ENCODE measurements around the gene DSCAML1. TPM values are rescaled to one million over a fixed set of nuclear protein-coding genes. Genes with fewer than 3 reads are reported as not detected.

The DSCAML1 gene
- total RNA-seq, 1 experiment from 2014 or later: not detected

GRCh38 chr11:117589063-117589462 is 208.0 kb downstream of the DSCAML1 start:
- Histone ChIP-seq H3K27ac (ENCODE audit: low read depth, low read length) (no peak overlapping the region), H3K9me2 (ENCODE audit: insufficient read depth) (no peaks in the 10 kb centered on the region), H3K79me2 (ENCODE audit: insufficient read depth, low read length) (no peaks in the 10 kb centered on the region), H4K20me1 (ENCODE audit: insufficient read depth) (no peaks in the 10 kb centered on the region), H3K4me3 (replicated peaks in 1 of 2; ENCODE audit: low read depth in 1 of 2, low read length in 2 of 2) (no peak overlapping the region), H3K4me1 (ENCODE audit: control insufficient read depth in 1 of 2, insufficient read depth in 2 of 2, low read length in 2 of 2) (no peaks in the 10 kb centered on the region), H3K9ac (ENCODE audit: low read length) (no peak overlapping the region), H3K9me3 (ENCODE audit: control insufficient read depth in 1 of 2, insufficient read depth in 1 of 2, low read depth in 1 of 2, low read length in 2 of 2) (no peaks in the 10 kb centered on the region), H3K4me2 (ENCODE audit: low read length) (no peak overlapping the region), H2AFZ (ENCODE audit: low read depth, low read length, poor library complexity, severe bottlenecking) (no peak overlapping the region), H3K36me3 (ENCODE audit: control insufficient read depth in 1 of 2, insufficient read depth in 2 of 2, low read length in 2 of 2) (no peaks in the 10 kb centered on the region), H3K27me3 (ENCODE audit: insufficient read depth, low read length) (peaks cover 70% of the 10 kb centered on the region)
- intact Hi-C loops (cut with micrococcal nuclease): no loop called here
- ATAC-seq: no peak
- ChIA-PET POLR2A (no interaction called here), RAD21 (ENCODE audit: low non-redundant PET in 1 of 2, low total read pairs in 2 of 2, uncharacterized antibody in 2 of 2, unreplicated experiment in 2 of 2) (no interaction called here), CTCF (interaction anchor here (1.3 kb wide), 1 partner anchor 163 kb away, joined by 3 read pairs; no protein-coding TSS in a partner anchor)
- no TSS peak for BruUV-seq (replicated peaks)
- no peak for DNase-seq (ENCODE audit: low read depth, low spot score)
- TF ChIP-seq YY1 (IDR thresholded peaks at IDR 0.05; ENCODE audit: extremely low read depth, insufficient replicate concordance, low read depth, low read length) (no peak), ZBTB33 (IDR thresholded peaks at IDR 0.05; ENCODE audit: extremely low read depth, insufficient replicate concordance, low read length) (no peak)

GRCh38 chr11:117588166-117588810 is 208.7 kb downstream of the DSCAML1 start:
- Histone ChIP-seq H3K27ac (ENCODE audit: low read depth, low read length) (no peak overlapping the region), H3K9me2 (ENCODE audit: insufficient read depth) (no peaks in the 10 kb centered on the region), H3K9ac (ENCODE audit: low read length) (no peak overlapping the region), H3K36me3 (ENCODE audit: control insufficient read depth in 1 of 2, insufficient read depth in 2 of 2, low read length in 2 of 2) (no peaks in the 10 kb centered on the region), H3K27me3 (ENCODE audit: insufficient read depth, low read length) (peaks cover 70% of the 10 kb centered on the region), H3K4me2 (ENCODE audit: low read length) (no peak overlapping the region), H3K9me3 (ENCODE audit: control insufficient read depth in 1 of 2, insufficient read depth in 1 of 2, low read depth in 1 of 2, low read length in 2 of 2) (no peaks in the 10 kb centered on the region), H3K4me3 (replicated peaks in 1 of 2; ENCODE audit: low read depth in 1 of 2, low read length in 2 of 2) (no peak overlapping the region), H2AFZ (ENCODE audit: low read depth, low read length, poor library complexity, severe bottlenecking) (no peak overlapping the region), H3K79me2 (ENCODE audit: insufficient read depth, low read length) (no peaks in the 10 kb centered on the region), H3K4me1 (ENCODE audit: control insufficient read depth in 1 of 2, insufficient read depth in 2 of 2, low read length in 2 of 2) (no peaks in the 10 kb centered on the region), H4K20me1 (ENCODE audit: insufficient read depth) (no peaks in the 10 kb centered on the region)
- ChIA-PET CTCF (interaction anchor here (1.3 kb wide), 1 partner anchor 162 kb away, joined by 3 read pairs; no protein-coding TSS in a partner anchor), RAD21 (ENCODE audit: low non-redundant PET in 1 of 2, low total read pairs in 2 of 2, uncharacterized antibody in 2 of 2, unreplicated experiment in 2 of 2) (no interaction called here), POLR2A (no interaction called here)
- no peak for DNase-seq (ENCODE audit: low read depth, low spot score)
- ATAC-seq: no peak
- BruUV-seq (replicated peaks): no TSS peak
- intact Hi-C loops (cut with micrococcal nuclease): no loop called here
- TF ChIP-seq MAX (IDR thresholded peaks at IDR 0.05) (no peak), ATF3 (IDR thresholded peaks at IDR 0.05) (no peak), SIN3A (IDR thresholded peaks at IDR 0.05; ENCODE audit: low read depth) (no peak), CTCF (IDR thresholded peaks at IDR 0.05 in 2 of 3, conservative IDR thresholded peaks at IDR 0.05 in 1 of 3; ENCODE audit: borderline replicate concordance in 1 of 3, insufficient read depth in 1 of 3, low read depth in 2 of 3, low read length in 2 of 3) (no peak), ZNF274 (IDR thresholded peaks at IDR 0.05; ENCODE audit: low read depth, low read length) (no peak), JUND (IDR thresholded peaks at IDR 0.05) (no peak), POLR2AphosphoS5 (IDR thresholded peaks at IDR 0.05; ENCODE audit: low read depth, low read length) (no peak), SRF (IDR thresholded peaks at IDR 0.05; ENCODE audit: low read depth) (no peak), ZFX (IDR thresholded peaks at IDR 0.05) (no peak), SP1 (IDR thresholded peaks at IDR 0.05; ENCODE audit: low read depth) (no peak), EZH2 (IDR thresholded peaks at IDR 0.05) (no peak), CEBPB (IDR thresholded peaks at IDR 0.05; ENCODE audit: low read depth) (no peak), TCF7L2 (IDR thresholded peaks at IDR 0.05; ENCODE audit: borderline replicate concordance, extremely low read depth, insufficient read depth, insufficient read length) (no peak), EZH2phosphoT487 (IDR thresholded peaks at IDR 0.05; ENCODE audit: borderline replicate concordance) (no peak), EGR1 (IDR thresholded peaks at IDR 0.05; ENCODE audit: low read depth) (no peak), YY1 (IDR thresholded peaks at IDR 0.05; ENCODE audit: extremely low read depth, insufficient replicate concordance, low read depth, low read length) (no peak)

Data from HCT116 (cell line).